DMS114 treated with DMSO at 0.1 percent for 48 hours (cell line): ENCODE data around the gene TARM1.
A peak's percentile ranks its signal among the peaks of the same experiment; 100 is the strongest.

Experiments
- DNase-seq: peaks from one replicate; lab custom pipeline; 2025; ENCODE audit not compliant: unreplicated experiment; lab: John Stamatoyannopoulos, UW

The TARM1 gene

GRCh38 chr19:54035215-54036178 is 45.7 kb downstream of the TARM1 start:
- DNase-seq, result no peak

GRCh38 chr19:54030895-54031586 is 50.1 kb downstream of the TARM1 start:
- DNase-seq, result peak; percentile 71

GRCh38 chr19:54029930-54030490 is 51.2 kb downstream of the TARM1 start:
- DNase-seq, result peak; percentile 74

GRCh38 chr19:54029301-54029700 is 51.9 kb downstream of the TARM1 start:
- DNase-seq, result no peak

- DNase-seq, result no peak
Measured at GRCh38 chr19:54026656-54027055, 54.5 kb downstream of the TARM1 start.

- no peak for DNase-seq
Measured at GRCh38 chr19:54024660-54025059, 56.5 kb downstream of the TARM1 start.

GRCh38 chr19:54023191-54023590 is 58.0 kb downstream of the TARM1 start:
- no peak for DNase-seq

- DNase-seq, result no peak
Measured at GRCh38 chr19:54021932-54022331, 59.2 kb downstream of the TARM1 start.

GRCh38 chr19:54021363-54021762 is 59.8 kb downstream of the TARM1 start:
- no peak for DNase-seq
